ENCODE results near the gene MRPL11.

DNA sequence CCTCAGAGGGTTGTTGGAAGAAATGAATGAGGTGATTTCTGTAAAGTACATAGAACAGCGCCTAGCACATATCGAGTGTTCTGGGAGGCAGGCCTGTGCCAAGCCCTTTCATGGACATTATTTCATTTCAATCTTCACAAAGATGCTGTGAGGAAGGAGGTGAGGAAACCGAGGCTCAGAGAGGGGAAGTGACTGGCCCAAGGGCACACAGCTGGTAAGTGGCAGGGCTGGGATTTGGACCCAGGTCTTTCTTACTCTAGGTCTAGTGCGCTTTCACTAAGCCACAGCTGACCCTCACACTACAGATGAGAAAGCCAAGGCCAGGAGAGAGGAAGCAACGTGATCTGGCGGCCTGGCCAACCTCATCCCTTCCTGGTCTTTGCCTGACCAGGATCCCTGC, 30.0 kb upstream of the MRPL11 start:
- TF ChIP-seq, protein P1, sequence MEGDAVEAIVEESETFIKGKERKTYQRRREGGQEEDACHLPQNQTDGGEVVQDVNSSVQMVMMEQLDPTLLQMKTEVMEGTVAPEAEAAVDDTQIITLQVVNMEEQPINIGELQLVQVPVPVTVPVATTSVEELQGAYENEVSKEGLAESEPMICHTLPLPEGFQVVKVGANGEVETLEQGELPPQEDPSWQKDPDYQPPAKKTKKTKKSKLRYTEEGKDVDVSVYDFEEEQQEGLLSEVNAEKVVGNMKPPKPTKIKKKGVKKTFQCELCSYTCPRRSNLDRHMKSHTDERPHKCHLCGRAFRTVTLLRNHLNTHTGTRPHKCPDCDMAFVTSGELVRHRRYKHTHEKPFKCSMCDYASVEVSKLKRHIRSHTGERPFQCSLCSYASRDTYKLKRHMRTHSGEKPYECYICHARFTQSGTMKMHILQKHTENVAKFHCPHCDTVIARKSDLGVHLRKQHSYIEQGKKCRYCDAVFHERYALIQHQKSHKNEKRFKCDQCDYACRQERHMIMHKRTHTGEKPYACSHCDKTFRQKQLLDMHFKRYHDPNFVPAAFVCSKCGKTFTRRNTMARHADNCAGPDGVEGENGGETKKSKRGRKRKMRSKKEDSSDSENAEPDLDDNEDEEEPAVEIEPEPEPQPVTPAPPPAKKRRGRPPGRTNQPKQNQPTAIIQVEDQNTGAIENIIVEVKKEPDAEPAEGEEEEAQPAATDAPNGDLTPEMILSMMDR (IDR thresholded peaks at IDR 0.05; ENCODE audit: extremely low read depth in 1 of 2, insufficient read depth in 1 of 2, low read depth in 1 of 2, low read length in 2 of 2): no peak
- TF ChIP-seq, protein P2, sequence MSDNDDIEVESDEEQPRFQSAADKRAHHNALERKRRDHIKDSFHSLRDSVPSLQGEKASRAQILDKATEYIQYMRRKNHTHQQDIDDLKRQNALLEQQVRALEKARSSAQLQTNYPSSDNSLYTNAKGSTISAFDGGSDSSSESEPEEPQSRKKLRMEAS (IDR thresholded peaks at IDR 0.05; ENCODE audit: insufficient read depth, insufficient read length): no peak
- TF ChIP-seq FOS (IDR thresholded peaks at IDR 0.05; ENCODE audit: borderline replicate concordance, insufficient read depth, low read length): no peak
- no peak for TF ChIP-seq POLR2AphosphoS5 (IDR thresholded peaks at IDR 0.05; ENCODE audit: insufficient read depth, low read depth, low read length)
- no peak for TF ChIP-seq POLR2A (IDR thresholded peaks at IDR 0.05; ENCODE audit: low read depth, low read length)
